LNCaP clone FGC (cell line): Measurements from ENCODE around the gene CNN3.

Experiments used
- DNase-seq: peaks from one replicate; pipeline ENCODE4 v3.0.0-alpha.2; 2011; ENCODE audit warnings: low read depth
- H3K4me3 ChIP-seq: 2 replicates; pipeline ENCODE4 v1.5.1; 2011; ENCODE audit warnings: mild to moderate bottlenecking, low read depth, low read length, control low read depth
- CTCF ChIP-seq: IDR thresholded peaks from 2 replicates; pipeline ENCODE4 v1.5.1; 2012; ENCODE audit warnings: mild to moderate bottlenecking; ENCODE audit not compliant: control insufficient read depth, insufficient read depth; ENCODE audit errors: extremely low read depth

CNN3 gene

DNA sequence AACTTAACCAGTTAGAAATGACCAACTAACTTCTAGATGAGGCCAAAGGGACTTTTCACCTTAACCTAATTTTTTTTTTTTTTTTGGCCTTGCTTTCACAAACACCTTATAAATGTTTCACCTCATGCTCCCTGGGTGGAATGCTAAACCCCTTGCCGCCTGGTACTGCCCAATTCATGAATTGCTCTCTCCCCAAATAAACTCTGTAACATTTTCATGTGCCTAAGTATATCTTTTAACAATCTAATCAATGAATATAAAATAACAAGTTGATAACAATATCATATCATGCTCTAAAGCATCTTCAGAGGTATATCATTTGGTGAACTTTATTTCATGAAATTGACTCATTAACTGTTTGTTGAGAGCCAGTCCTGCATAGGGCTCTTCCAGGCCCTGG, 10.9 kb upstream of the CNN3 start:
- TF ChIP-seq CTCF: no peak
- no peak overlapping the region for H3K4me3 ChIP-seq
- DNase-seq: no peak

DNA sequence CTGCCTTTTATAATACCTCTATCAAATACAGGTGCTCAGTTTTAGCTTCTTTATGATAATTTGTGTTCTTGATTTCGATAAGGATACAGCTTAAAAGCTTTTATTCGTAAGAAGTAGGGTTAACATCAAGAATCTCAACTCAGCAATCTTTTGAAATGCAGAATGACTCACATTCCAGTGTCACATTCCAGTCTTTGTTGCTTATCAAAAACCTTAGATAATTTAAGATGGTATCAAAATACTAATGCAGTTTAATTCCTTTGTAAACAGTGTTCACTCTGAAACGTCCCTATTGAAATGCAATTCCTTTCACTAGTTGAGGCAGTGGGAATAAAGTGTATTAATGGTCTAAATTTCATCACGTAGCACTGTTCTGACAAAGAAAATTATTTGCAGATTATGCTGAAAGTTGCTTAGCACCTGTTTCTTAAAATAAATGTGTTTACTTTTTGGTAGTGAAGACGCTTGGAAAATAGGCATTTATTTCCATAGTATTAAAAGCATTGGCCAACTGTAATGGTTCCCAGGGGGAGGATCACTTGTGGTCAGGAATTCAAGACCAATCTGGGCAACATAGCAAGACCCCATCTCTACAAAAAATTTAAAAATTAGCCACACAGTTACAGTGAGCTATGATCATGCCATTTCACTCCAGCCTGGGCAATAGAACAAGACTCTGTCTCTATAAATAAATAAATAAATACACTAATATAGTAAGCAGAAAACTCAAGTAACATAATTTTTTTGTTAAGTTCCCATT, 10.1 kb upstream of the CNN3 start:
- TF ChIP-seq CTCF: no peak
- no peak overlapping the region for H3K4me3 ChIP-seq
- DNase-seq: no peak

GRCh38 chr1:94935476-94935875, 8.6 kb upstream of the CNN3 start:
- DNase-seq: no peak
- H3K4me3 ChIP-seq: no peak overlapping the region
- no peak for TF ChIP-seq CTCF

DNA sequence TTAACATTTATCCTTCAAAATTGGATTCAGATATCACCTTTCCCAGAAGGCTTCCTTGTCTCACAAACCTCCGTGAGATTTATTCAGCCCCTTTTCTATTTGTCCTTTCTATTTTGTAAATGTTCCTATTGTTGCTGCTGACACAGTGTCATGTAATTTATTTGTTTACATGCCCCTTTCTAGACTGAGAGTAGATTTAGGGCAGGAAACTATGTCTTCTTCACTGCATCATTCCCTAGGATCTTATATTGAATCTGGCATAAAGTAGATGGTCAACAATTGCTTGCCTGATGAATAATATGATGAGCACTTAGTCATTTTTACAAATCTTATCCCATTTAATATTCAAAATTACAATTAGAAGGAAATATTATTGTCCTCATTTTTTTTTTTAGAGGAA, 8.1 kb upstream of the CNN3 start:
- no peak for DNase-seq
- TF ChIP-seq CTCF: no peak
- H3K4me3 ChIP-seq: no peak overlapping the region

DNA sequence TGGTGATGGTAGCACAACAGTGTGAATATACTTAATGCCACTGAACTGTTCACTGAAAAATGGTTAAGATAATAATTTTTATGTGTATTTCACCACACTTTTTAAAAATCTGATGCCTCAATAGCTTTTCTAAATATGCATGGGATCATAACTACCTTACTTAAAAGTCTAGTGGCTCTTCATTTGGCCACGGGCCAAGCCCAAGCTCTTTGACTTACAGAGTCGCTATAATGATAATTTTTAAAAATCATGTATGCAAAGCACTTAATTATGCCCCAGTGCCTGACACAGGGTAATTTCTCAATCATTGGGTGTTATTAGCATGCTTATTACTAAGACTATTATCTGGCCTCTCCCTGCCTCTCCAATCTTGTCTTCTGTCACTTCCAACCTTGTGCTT, 7.6 kb upstream of the CNN3 start:
- no peak for DNase-seq
- H3K4me3 ChIP-seq: no peak overlapping the region
- no peak for TF ChIP-seq CTCF

DNA sequence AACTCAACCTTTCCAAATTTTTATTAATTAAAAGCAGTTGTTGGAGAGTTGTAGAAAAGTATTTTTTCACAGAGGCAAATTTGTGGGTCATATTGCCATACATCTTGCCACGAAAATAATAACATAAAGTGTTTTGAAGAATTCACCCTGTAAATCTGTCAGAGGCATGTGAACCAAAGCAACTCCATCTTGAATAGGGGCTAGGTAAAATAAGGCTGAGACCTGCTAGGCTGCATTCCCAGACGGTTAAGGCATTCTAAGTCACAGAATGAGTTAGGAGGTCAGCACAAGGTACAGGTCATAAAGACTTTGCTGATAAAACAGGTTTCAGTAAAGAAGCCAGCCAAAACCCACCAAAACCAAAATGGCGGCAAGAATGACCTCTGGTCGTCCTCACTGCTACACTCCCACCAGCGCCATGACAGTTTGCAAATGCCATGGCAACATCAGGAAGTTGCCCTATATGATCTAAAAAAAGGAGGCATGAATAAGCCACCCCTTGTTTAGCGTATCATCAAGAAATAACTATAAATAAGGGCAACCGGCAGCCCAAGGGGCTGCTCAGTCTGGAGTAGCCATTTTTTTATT, 4.4 kb upstream of the CNN3 start:
- no peak for TF ChIP-seq CTCF
- DNase-seq: no peak
- H3K4me3 ChIP-seq: no peak overlapping the region
